Endothelial cell of umbilical vein (primary cell): Measurements from ENCODE around the gene AK9.

Experiments used
- CTCF ChIP-seq, 2 donors: IDR thresholded peaks; 1 replicate in 1 of 2; 2 replicates in 1 of 2; pipeline ENCODE4 v1.5.1; 2011; ENCODE audit warnings: low read length in 2 of 2, mild to moderate bottlenecking in 2 of 2, moderate library complexity in 2 of 2, control low read depth in 1 of 2, inconsistent platforms in 1 of 2, low read depth in 1 of 2; ENCODE audit not compliant: insufficient read depth in 1 of 2; ENCODE audit errors: extremely low read depth in 1 of 2
- EZH2 ChIP-seq: IDR thresholded peaks from 2 replicates; pipeline ENCODE4 v1.6.1; 2012; ENCODE audit warnings: borderline replicate concordance, low read depth, mild to moderate bottlenecking, moderate library complexity, low read length, inconsistent platforms; ENCODE audit not compliant: severe bottlenecking

- TF ChIP-seq CTCF (IDR thresholded peaks at IDR 0.05; ENCODE audit: extremely low read depth in 1 of 2, insufficient read depth in 1 of 2, low read depth in 1 of 2, low read length in 2 of 2), result no peak
- no peak for TF ChIP-seq EZH2
These were observed 81.3 kb downstream of the AK9 start for GRCh38 chr6:109609737-109610136.
